H1 (cell line): ENCODE data around the gene SCYL2. TPM values are rescaled to one million over a fixed set of nuclear protein-coding genes. Genes with fewer than 3 reads are reported as not detected.

ENCODE experiments used
- JUN ChIP-seq: IDR thresholded peaks from 2 replicates; pipeline ENCODE4 v1.6.1; 2011; ENCODE audit warnings: low read depth, mild to moderate bottlenecking, improper control_type of control experiment, low read length
- KDM4A ChIP-seq: IDR thresholded peaks from one replicate; pipeline ENCODE4 v1.7.1; 2012; ENCODE audit warnings: low read depth, mild to moderate bottlenecking, moderate library complexity, low read length, inconsistent platforms; ENCODE audit not compliant: severe bottlenecking
- POLR2A ChIP-seq, 2 experiments: IDR thresholded peaks; 1 replicate in 1 of 2; 2 replicates in 1 of 2; pipeline ENCODE4 v1.6.1; 2011; ENCODE audit warnings: low read depth in 2 of 2, low read length in 2 of 2, mild to moderate bottlenecking in 2 of 2; ENCODE audit errors: control extremely low read depth in 1 of 2
- SIX5 ChIP-seq: IDR thresholded peaks from 2 replicates; pipeline ENCODE4 v1.6.1; 2011; ENCODE audit warnings: mild to moderate bottlenecking, low read depth, low read length
- TBP ChIP-seq: IDR thresholded peaks from 2 replicates; pipeline ENCODE4 v1.6.1; 2011; ENCODE audit warnings: low read depth, low read length, improper control_type of control experiment
- TEAD4 ChIP-seq: IDR thresholded peaks from 2 replicates; pipeline ENCODE4 v1.6.1; 2012; ENCODE audit warnings: low read depth, low read length, inconsistent platforms, mixed read lengths
- polyA plus RNA-seq, 7 experiments: library from polyadenylated mRNA; depleted of rRNA in 3 of 7; stranded (reverse) in 5 of 7; unstranded in 2 of 7; fragments of >200 nt in 5 of 7; fragments of 200-250 nt in 2 of 7; gene quantifications; 1 replicate in 5 of 7; 2 replicates in 1 of 7; 4 replicates in 1 of 7; pipeline versions ENCODE4 v1.2.1 to v1.2.3, GENCODE V29; 2011 to 2013; ENCODE audit warnings: missing spikeins in 2 of 7, mixed read lengths in 2 of 7
- total RNA-seq: library from RNA; stranded (reverse); fragmentation: NEBNext Ultra II Directional; extraction: Animal tissue kit (Norgen Biotek cat#: 25700); gene quantifications from 2 replicates; pipeline ENCODE4 v1.2.1, GENCODE V29; 2021

Gene SCYL2
- total and polyA plus RNA-seq, 2 of the 8 experiments (the other 6 are each of a cell fraction or from before 2014, with no cell fraction given): 8.9 to 48.7 TPM

GRCh38 chr12:100234166-100234565 is 32.8 kb upstream of the SCYL2 start (continued):
- TF ChIP-seq KDM4A (no peak), TBP (no peak), JUN (no peak), TEAD4 (no peak), POLR2A (IDR thresholded peaks at IDR 0.05; ENCODE audit: control extremely low read depth in 1 of 2, low read depth in 2 of 2, low read length in 2 of 2) (no peak), SIX5 (no peak)
